Natural killer cell (primary cell): ENCODE measurements around the gene PPP2R5A. TPM values are rescaled to one million over a fixed set of nuclear protein-coding genes. Genes with fewer than 3 reads are reported as not detected.

ENCODE experiments used
- ATAC-seq, 3 donors: fragments of 150-1000 bp in 2 of 3; fragments of 200-7000 bp in 1 of 3; cut with Tn5 transposase; 1 replicate in 1 of 3; 2 replicates in 2 of 3; pipeline ENCODE4 v1.10.0; 2021; ENCODE audit warnings: mild to moderate bottlenecking in 2 of 3, moderate library complexity in 2 of 3
- DNase-seq, 2 donors: peaks; one replicate each; pipeline versions ENCODE4 v3.0.0 to v3.0.0-alpha.2; 2013 to 2021; ENCODE audit warnings: mixed read lengths in 1 of 2
- H3K27ac ChIP-seq: one replicate; pipeline ENCODE4 v1.5.1; 2013; ENCODE audit warnings: mild to moderate bottlenecking, low read length
- H3K27me3 ChIP-seq: one replicate; pipeline ENCODE4 v1.6.1; 2013; ENCODE audit warnings: low read length; ENCODE audit not compliant: control insufficient read depth, insufficient read depth
- H3K36me3 ChIP-seq: one replicate; pipeline ENCODE4 v1.6.1; 2013; ENCODE audit warnings: low read length; ENCODE audit not compliant: control insufficient read depth, insufficient read depth
- H3K4me1 ChIP-seq: one replicate; pipeline ENCODE4 v1.6.1; 2013; ENCODE audit warnings: low read length; ENCODE audit not compliant: control insufficient read depth, insufficient read depth
- H3K4me3 ChIP-seq: one replicate; pipeline ENCODE4 v1.5.1; 2013; ENCODE audit warnings: low read length
- H3K9me3 ChIP-seq: one replicate; pipeline ENCODE4 v1.6.1; 2013; ENCODE audit warnings: low read length; ENCODE audit not compliant: control insufficient read depth, insufficient read depth
- H3K27ac Mint-ChIP-seq, 2 donors: one replicate each; pipeline ENCODE4 v1.8.0; 2022; ENCODE audit warnings: mild to moderate bottlenecking in 2 of 2, mixed read lengths in 2 of 2, moderate library complexity in 1 of 2
- H3K27me3 Mint-ChIP-seq, 2 donors: one replicate each; pipeline ENCODE4 v1.8.0; 2022; ENCODE audit warnings: low read depth in 2 of 2, mixed read lengths in 2 of 2
- H3K36me3 Mint-ChIP-seq: one replicate; pipeline ENCODE4 v1.8.0; 2022; ENCODE audit warnings: mixed read lengths
- H3K4me1 Mint-ChIP-seq, 2 donors: one replicate each; pipeline ENCODE4 v1.8.0; 2022; ENCODE audit warnings: mixed read lengths in 2 of 2
- H3K4me3 Mint-ChIP-seq: one replicate; pipeline ENCODE4 v1.8.0; 2022; ENCODE audit warnings: mild to moderate bottlenecking, moderate library complexity, mixed read lengths
- H3K9me3 Mint-ChIP-seq, 2 donors: one replicate each; pipeline ENCODE4 v1.8.0; 2022; ENCODE audit warnings: mixed read lengths in 2 of 2
- WGBS: methylation state at CpG from one replicate; pipeline ENCODE4 v1.1.7; 2013; ENCODE audit warnings: missing lambda C conversion rate; ENCODE audit not compliant: insufficient coverage; 5-methylcytosine and 5-hydroxymethylcytosine counted together
- intact Hi-C: fragments of 100-400 bp; cut with micrococcal nuclease; formaldehyde crosslinking; loops from one replicate; pipeline ENCODE4 v1.14.2; 2022
- total RNA-seq, 4 donors: library from RNA; stranded (reverse); fragments of 120-200 nt in 1 of 4; gene quantifications; one replicate each; pipeline versions ENCODE4 v1.2.3 to v1.2.4, GENCODE V29; 2013 to 2022
- TF ChIP-seq, protein P1 (sequence below): fragments of 200-600 bp; IDR thresholded peaks from one replicate; pipeline ENCODE4 v1.8.0; 2022; ENCODE audit warnings: antibody characterized with exemption

The PPP2R5A gene
- total RNA-seq, 3 donors from 2014 or later (not counting 1 experiment from before 2014, with no cell fraction given): 74.0 to 99.8 (median 86.4) TPM

DNA sequence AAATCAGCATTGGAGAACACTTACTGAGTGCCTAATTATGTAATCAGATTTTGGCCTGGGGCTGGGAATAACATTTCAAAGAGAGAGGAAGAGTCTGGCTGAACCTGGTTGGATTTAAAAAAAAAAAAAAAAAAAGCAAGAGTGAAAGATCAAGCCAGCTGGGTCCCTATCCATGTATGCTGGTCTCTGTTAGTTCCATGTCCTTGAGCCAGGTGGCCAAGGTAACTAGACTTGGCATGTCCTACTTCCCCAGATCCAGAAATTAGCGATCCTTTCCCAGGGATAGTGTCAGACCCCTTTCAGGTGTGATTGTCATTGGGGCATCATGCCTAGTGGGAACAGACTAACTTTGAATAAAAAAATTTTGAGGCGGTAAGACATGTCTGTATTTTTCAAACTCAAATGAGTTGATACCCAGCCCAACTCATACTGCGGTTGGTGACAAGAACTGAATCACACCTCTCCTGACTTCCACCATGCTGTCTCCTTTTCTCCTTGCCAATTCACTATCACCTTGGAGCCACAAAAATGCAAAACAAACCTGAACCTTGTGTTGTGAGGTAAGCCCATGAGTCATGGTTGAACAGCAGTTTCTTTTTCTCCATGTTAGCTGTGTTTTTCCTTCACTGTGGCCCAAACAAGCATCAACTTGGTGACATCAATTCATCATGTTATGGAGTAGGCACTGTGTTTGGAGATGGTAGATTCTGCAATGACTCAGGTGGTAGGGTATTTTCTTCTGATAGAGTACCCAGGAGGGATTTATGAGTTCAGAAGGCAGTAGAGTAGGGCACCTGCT, 24.5 kb upstream of the PPP2R5A start:
- no peak overlapping the region for H3K27ac ChIP-seq
- TF ChIP-seq, protein P1, sequence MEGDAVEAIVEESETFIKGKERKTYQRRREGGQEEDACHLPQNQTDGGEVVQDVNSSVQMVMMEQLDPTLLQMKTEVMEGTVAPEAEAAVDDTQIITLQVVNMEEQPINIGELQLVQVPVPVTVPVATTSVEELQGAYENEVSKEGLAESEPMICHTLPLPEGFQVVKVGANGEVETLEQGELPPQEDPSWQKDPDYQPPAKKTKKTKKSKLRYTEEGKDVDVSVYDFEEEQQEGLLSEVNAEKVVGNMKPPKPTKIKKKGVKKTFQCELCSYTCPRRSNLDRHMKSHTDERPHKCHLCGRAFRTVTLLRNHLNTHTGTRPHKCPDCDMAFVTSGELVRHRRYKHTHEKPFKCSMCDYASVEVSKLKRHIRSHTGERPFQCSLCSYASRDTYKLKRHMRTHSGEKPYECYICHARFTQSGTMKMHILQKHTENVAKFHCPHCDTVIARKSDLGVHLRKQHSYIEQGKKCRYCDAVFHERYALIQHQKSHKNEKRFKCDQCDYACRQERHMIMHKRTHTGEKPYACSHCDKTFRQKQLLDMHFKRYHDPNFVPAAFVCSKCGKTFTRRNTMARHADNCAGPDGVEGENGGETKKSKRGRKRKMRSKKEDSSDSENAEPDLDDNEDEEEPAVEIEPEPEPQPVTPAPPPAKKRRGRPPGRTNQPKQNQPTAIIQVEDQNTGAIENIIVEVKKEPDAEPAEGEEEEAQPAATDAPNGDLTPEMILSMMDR: no peak
- intact Hi-C loops: no loop called here
- Mint-ChIP-seq H3K27me3 (no peaks in the 10 kb centered on the region), H3K4me3 (no peak overlapping the region), H3K4me1 (peaks cover 23 to 54% of the 10 kb centered on the region in 2 donors), H3K9me3 (peaks cover 0 to 2% of the 10 kb centered on the region in 2 donors), H3K27ac (no peak overlapping the region), H3K36me3 (no peaks in the 10 kb centered on the region)
- no peaks in the 10 kb centered on the region for H3K27me3 ChIP-seq
- H3K4me1 ChIP-seq: peaks cover 19% of the 10 kb centered on the region
- no peak for DNase-seq
- WGBS: 97% methylated on average over 3 of the region's 3 CpGs
- peak in 1 of 3 donors; percentile 50 for ATAC-seq
- H3K4me3 ChIP-seq: no peak overlapping the region
- H3K36me3 ChIP-seq: no peaks in the 10 kb centered on the region
- no peaks in the 10 kb centered on the region for H3K9me3 ChIP-seq

DNA sequence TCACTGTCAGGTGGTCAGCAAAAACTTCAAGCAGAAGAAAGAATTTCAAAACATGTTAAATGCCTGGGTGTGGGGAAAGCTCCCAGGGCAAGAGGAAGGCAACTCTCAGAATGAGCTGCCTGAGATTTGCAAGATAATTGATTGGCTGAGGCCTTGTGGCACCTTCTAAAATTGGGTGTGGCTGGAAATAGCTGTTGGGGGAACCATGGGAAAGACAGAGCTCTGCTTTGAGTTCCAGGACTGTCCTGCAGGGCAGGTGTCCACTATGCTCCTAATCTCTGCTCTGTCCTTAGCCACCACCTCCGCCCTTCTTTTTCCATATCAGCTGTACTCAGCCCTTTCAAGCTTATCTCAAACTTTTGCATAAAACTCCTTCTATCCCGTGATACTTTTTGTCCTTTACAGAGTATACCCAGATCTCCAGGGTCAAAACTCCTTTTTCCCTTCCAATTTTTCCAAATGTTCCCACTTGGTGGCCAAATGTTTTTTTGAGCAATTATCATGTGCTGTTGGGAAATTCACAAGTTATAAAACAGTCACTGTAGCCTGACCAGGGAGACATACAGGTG, 23.8 kb upstream of the PPP2R5A start:
- TF ChIP-seq, protein P1: no peak
- Histone ChIP-seq H3K27ac (no peak overlapping the region), H3K9me3 (no peaks in the 10 kb centered on the region), H3K36me3 (no peaks in the 10 kb centered on the region), H3K4me1 (peaks cover 12% of the 10 kb centered on the region), H3K27me3 (no peaks in the 10 kb centered on the region), H3K4me3 (no peak overlapping the region)
- Mint-ChIP-seq H3K27me3 (no peaks in the 10 kb centered on the region), H3K9me3 (peaks cover 0 to 2% of the 10 kb centered on the region in 2 donors), H3K4me1 (peaks cover 16 to 47% of the 10 kb centered on the region in 2 donors), H3K36me3 (no peaks in the 10 kb centered on the region), H3K27ac (no peak overlapping the region), H3K4me3 (no peak overlapping the region)
- intact Hi-C loops: no loop called here
- DNase-seq (no peak), ATAC-seq (no peak)
- 98% methylated on average over 2 of the region's 2 CpGs for WGBS

DNA sequence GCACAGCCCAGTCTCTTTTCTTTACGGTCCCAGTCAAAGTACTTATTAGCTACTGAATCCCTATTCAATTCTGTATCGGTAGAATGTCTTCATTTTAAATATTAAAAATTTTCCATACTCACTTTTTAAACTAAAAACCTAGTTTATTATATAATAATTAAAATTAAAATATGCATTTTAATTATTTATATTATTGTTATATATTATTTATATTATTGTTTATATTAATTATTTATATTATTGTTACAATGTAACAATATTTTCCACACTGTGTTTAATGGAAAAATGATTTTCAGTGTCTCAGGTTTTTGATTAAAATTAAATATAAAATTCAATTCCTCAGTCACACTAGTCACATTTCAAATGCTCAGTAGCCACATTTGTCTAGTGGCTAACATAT, 18.2 kb upstream of the PPP2R5A start:
- DNase-seq: no peak
- WGBS: 100% methylated on average over 1 of the region's 2 CpGs

More for the DNA sequence above, 18.2 kb upstream of the PPP2R5A start:
- intact Hi-C loops: no loop called here
- H3K4me3 ChIP-seq: no peak overlapping the region
- no peak for ATAC-seq
- Mint-ChIP-seq H3K4me3 (no peak overlapping the region), H3K36me3 (no peaks in the 10 kb centered on the region), H3K27me3 (peaks cover 0 to 7% of the 10 kb centered on the region in 2 donors), H3K4me1 (peaks cover 0 to 8% of the 10 kb centered on the region in 2 donors), H3K27ac (no peak overlapping the region), H3K9me3 (no peaks in the 10 kb centered on the region)
- no peaks in the 10 kb centered on the region for H3K27me3 ChIP-seq
- no peak overlapping the region for H3K27ac ChIP-seq
- H3K9me3 ChIP-seq: no peaks in the 10 kb centered on the region
- H3K36me3 ChIP-seq: no peaks in the 10 kb centered on the region
- TF ChIP-seq, protein P1: no peak
- H3K4me1 ChIP-seq: no peaks in the 10 kb centered on the region
